ENCODE measurements around the gene CLK4.

GRCh38 chr5:178564811-178565550, 61.9 kb downstream of the CLK4 start:
- TF ChIP-seq CTCF (IDR thresholded peaks at IDR 0.05) (no peak), POLR2AphosphoS5 (IDR thresholded peaks at IDR 0.05) (no peak), POLR2A (IDR thresholded peaks at IDR 0.05) (no peak)

Data from suprapubic skin (tissue), 4 donors.